H1 (cell line): ENCODE results near the gene ZFP1. TPM values are rescaled to one million over a fixed set of nuclear protein-coding genes. Genes with fewer than 3 reads are reported as not detected.
A peak's percentile ranks its signal among the peaks of the same experiment; 100 is the strongest.

Experiments used
- CTCF ChIA-PET: fragments of 300-600 bp; sonication (Branson Sonifier 250); formaldehyde crosslinking; loops from one replicate; lab custom pipeline; 2021; ENCODE audit not compliant: partially characterized antibody; lab: Charles Lee
- POLR2A ChIA-PET: fragments of 300-600 bp; sonication (Branson Sonifier 250); formaldehyde crosslinking; loops from one replicate; lab custom pipeline; 2021; ENCODE audit warnings: inconsistent platforms; ENCODE audit not compliant: partially characterized antibody; lab: Charles Lee
- DNase-seq, 2 experiments: peaks; one replicate each; pipeline versions ENCODE4 v3.0.0 to v3.0.0-alpha.2; 2010 to 2022; ENCODE audit warnings: low spot score in 2 of 2, low read depth in 1 of 2, mixed read lengths in 1 of 2
- FAIRE-seq: peaks from 2 replicates; lab custom pipeline; 2011; peaks lifted over from hg19 to GRCh38; lab: Jason Lieb, UNC
- H2AFZ ChIP-seq: 2 replicates; pipeline ENCODE4 v1.8.1; 2012; ENCODE audit warnings: low read length, inconsistent platforms
- H2AK5ac ChIP-seq: 2 replicates; pipeline ENCODE4 v1.6.1; 2013; ENCODE audit warnings: low read depth, low read length
- H2BK120ac ChIP-seq: replicated peaks from 2 replicates; pipeline ENCODE3; 2013; ENCODE audit warnings: low read depth, low read length, inconsistent platforms
- H2BK12ac ChIP-seq: 2 replicates; pipeline ENCODE4 v1.6.1; 2013; ENCODE audit warnings: low read depth, low read length
- H2BK15ac ChIP-seq: 2 replicates; pipeline ENCODE4 v1.6.1; 2013; ENCODE audit warnings: low read length
- H2BK20ac ChIP-seq: 2 replicates; pipeline ENCODE4 v1.6.1; 2013; ENCODE audit warnings: low read length
- H2BK5ac ChIP-seq: 2 replicates; pipeline ENCODE4 v1.6.1; 2013; ENCODE audit warnings: low read depth, low read length
- H3K14ac ChIP-seq: 2 replicates; pipeline ENCODE4 v1.6.1; 2013; ENCODE audit warnings: inconsistent platforms; ENCODE audit not compliant: insufficient read length
- H3K18ac ChIP-seq: 2 replicates; pipeline ENCODE4 v1.6.1; 2013; ENCODE audit warnings: low read length; ENCODE audit errors: extremely low read depth
- H3K23ac ChIP-seq: 2 replicates; pipeline ENCODE4 v1.6.1; 2013; ENCODE audit warnings: inconsistent platforms; ENCODE audit not compliant: insufficient read length
- H3K23me2 ChIP-seq: 2 replicates; pipeline ENCODE4 v1.6.1; 2013; ENCODE audit warnings: low read depth, low read length
- H3K27ac ChIP-seq: 2 replicates; pipeline ENCODE4 v1.6.1; 2011; ENCODE audit warnings: low read depth, low read length, inconsistent platforms
- H3K27me3 ChIP-seq, 4 experiments: replicated peaks in 1 of 4; 1 replicate in 1 of 4; 2 replicates in 3 of 4; pipeline versions ENCODE4 v1.6.1 to v1.8.1; 2011 to 2013; ENCODE audit warnings: low read length in 3 of 4, mild to moderate bottlenecking in 3 of 4, inconsistent platforms in 2 of 4, mixed read lengths in 2 of 4, moderate library complexity in 1 of 4; ENCODE audit not compliant: control insufficient read depth in 3 of 4, insufficient read depth in 3 of 4; ENCODE audit errors: extremely low read depth in 1 of 4
- H3K36me3 ChIP-seq, 4 experiments: 2 replicates each; pipeline versions ENCODE4 v1.6.1 to v1.8.1; 2011 to 2013; ENCODE audit warnings: mild to moderate bottlenecking in 4 of 4, low read length in 3 of 4, moderate library complexity in 2 of 4, control low read depth in 1 of 4, inconsistent platforms in 1 of 4; ENCODE audit not compliant: insufficient read depth in 4 of 4, control insufficient read depth in 2 of 4
- H3K4ac ChIP-seq: replicated peaks from 2 replicates; pipeline ENCODE3; 2013; ENCODE audit warnings: low read length, low read depth, mixed read lengths, inconsistent platforms; ENCODE audit not compliant: insufficient read length
- H3K4me1 ChIP-seq, 4 experiments: replicated peaks in 1 of 4; 1 replicate in 1 of 4; 2 replicates in 3 of 4; pipeline versions ENCODE4 v1.6.1 to v1.8.1; 2011 to 2013; ENCODE audit warnings: low read length in 3 of 4, inconsistent platforms in 2 of 4, mixed read lengths in 1 of 4; ENCODE audit not compliant: insufficient read depth in 4 of 4, control insufficient read depth in 3 of 4
- H3K4me2 ChIP-seq, 2 experiments: 2 replicates each; pipeline versions ENCODE4 v1.6.1 to v1.8.1; 2011 to 2013; ENCODE audit warnings: low read depth in 2 of 2, low read length in 2 of 2, control low read depth in 1 of 2, inconsistent platforms in 1 of 2, mild to moderate bottlenecking in 1 of 2; ENCODE audit not compliant: insufficient read depth in 1 of 2
- H3K4me3 ChIP-seq, 4 experiments: fragments of 200-600, 300-600 bp in 1 of 4; sonication (generic), shearing (Covaris generic), sonication (Bioruptor Twin) in 1 of 4; 2 replicates each; pipeline versions ENCODE4 v1.5.1 to v1.8.1; 2011 to 2016; ENCODE audit warnings: low read length in 4 of 4, low read depth in 3 of 4, control low read depth in 2 of 4, inconsistent platforms in 2 of 4, mild to moderate bottlenecking in 2 of 4, mixed read lengths in 1 of 4, moderate library complexity in 1 of 4; ENCODE audit not compliant: insufficient read depth in 2 of 4; ENCODE audit errors: extremely low read depth in 1 of 4
- H3K56ac ChIP-seq: replicated peaks from 2 replicates; pipeline ENCODE3; 2013; ENCODE audit warnings: low read depth, mild to moderate bottlenecking, mixed read lengths, low read length, inconsistent platforms; ENCODE audit not compliant: insufficient read length
- H3K79me1 ChIP-seq: 2 replicates; pipeline ENCODE4 v1.6.1; 2013; ENCODE audit warnings: low read depth, low read length, control low read depth
- H3K79me2 ChIP-seq, 2 experiments: 2 replicates each; pipeline versions ENCODE4 v1.6.1 to v1.8.1; 2012 to 2013; ENCODE audit warnings: low read length in 2 of 2, mild to moderate bottlenecking in 2 of 2, inconsistent platforms in 1 of 2; ENCODE audit not compliant: insufficient read depth in 2 of 2, control insufficient read depth in 1 of 2
- H3K9ac ChIP-seq, 4 experiments: replicated peaks in 1 of 4; 1 replicate in 1 of 4; 2 replicates in 3 of 4; pipeline versions ENCODE4 v1.6.1 to v1.8.1; 2011 to 2013; ENCODE audit warnings: low read depth in 3 of 4, low read length in 3 of 4, control low read depth in 2 of 4, mild to moderate bottlenecking in 2 of 4, moderate library complexity in 2 of 4, inconsistent platforms in 1 of 4; ENCODE audit errors: extremely low read depth in 1 of 4
- H3K9me3 ChIP-seq, 2 experiments: 2 replicates each; pipeline versions ENCODE4 v1.6.1 to v1.8.1; 2012 to 2013; ENCODE audit warnings: mild to moderate bottlenecking in 2 of 2, moderate library complexity in 2 of 2, control low read depth in 1 of 2, inconsistent platforms in 1 of 2, low read depth in 1 of 2, low read length in 1 of 2, mixed read lengths in 1 of 2; ENCODE audit not compliant: insufficient read depth in 2 of 2
- H4K20me1 ChIP-seq, 2 experiments: replicated peaks in 1 of 2; 2 replicates each; pipeline versions ENCODE3 to v1.8.1; 2011 to 2013; ENCODE audit warnings: inconsistent platforms in 2 of 2, low read length in 2 of 2, mild to moderate bottlenecking in 1 of 2; ENCODE audit not compliant: insufficient read depth in 2 of 2, control insufficient read depth in 1 of 2
- H4K5ac ChIP-seq: 2 replicates; pipeline ENCODE4 v1.6.1; 2013; ENCODE audit warnings: low read length, low read depth, mixed read lengths, inconsistent platforms; ENCODE audit not compliant: insufficient read length
- H4K8ac ChIP-seq: 2 replicates; pipeline ENCODE4 v1.8.0; 2013; ENCODE audit warnings: mild to moderate bottlenecking, moderate library complexity, low read length, inconsistent platforms; ENCODE audit not compliant: insufficient read depth; ENCODE audit errors: extremely low read depth
- H4K91ac ChIP-seq: replicated peaks from 2 replicates; pipeline ENCODE3; 2013; ENCODE audit warnings: low read length, mixed read lengths, inconsistent platforms; ENCODE audit not compliant: insufficient read length
- CHD2 ChIP-seq: IDR thresholded peaks from 2 replicates; pipeline ENCODE4 v1.6.1; 2012; ENCODE audit warnings: low read length, improper control_type of control experiment
- POLR2A ChIP-seq, 2 experiments: IDR thresholded peaks; 1 replicate in 1 of 2; 2 replicates in 1 of 2; pipeline ENCODE4 v1.6.1; 2011; ENCODE audit warnings: low read depth in 2 of 2, low read length in 2 of 2, mild to moderate bottlenecking in 2 of 2; ENCODE audit errors: control extremely low read depth in 1 of 2
- RNF2 ChIP-seq: fragments of 200-900, 300-1000 bp; sonication (generic); IDR thresholded peaks from 2 replicates; pipeline ENCODE4 v1.7.1; 2016; ENCODE audit warnings: borderline replicate concordance, low read depth, mild to moderate bottlenecking, antibody characterized with exemption, low read length; ENCODE audit not compliant: poor library complexity, severe bottlenecking; ENCODE audit errors: missing control alignments
- SIN3A ChIP-seq, 2 experiments: IDR thresholded peaks in 1 of 2; conservative IDR thresholded peaks in 1 of 2; 2 replicates each; pipeline ENCODE4 v1.6.1; 2011 to 2012; ENCODE audit warnings: low read length in 2 of 2, improper control_type of control experiment in 1 of 2, low read depth in 1 of 2, mild to moderate bottlenecking in 1 of 2
- SP2 ChIP-seq: IDR thresholded peaks from 2 replicates; pipeline ENCODE4 v1.6.1; 2012; ENCODE audit warnings: mild to moderate bottlenecking, low read length, inconsistent platforms
- WGBS, 2 experiments: shearing (Covaris generic) in 1 of 2; methylation state at CpG; one replicate each; pipeline versions ENCODE4 v1.1.6 to v1.1.7; 2013 to 2015; ENCODE audit warnings: low lambda C conversion rate in 2 of 2, mixed read lengths in 2 of 2, inconsistent platforms in 1 of 2, low coverage in 1 of 2, missing lambda C conversion rate in 1 of 2; ENCODE audit not compliant: insufficient replicate concordance in 2 of 2, insufficient coverage in 1 of 2, insufficient read length in 1 of 2; ENCODE audit errors: extremely low coverage in 1 of 2, missing lambda C conversion rate in 1 of 2; 5-methylcytosine and 5-hydroxymethylcytosine counted together
- polyA plus RNA-seq, 7 experiments: library from polyadenylated mRNA; depleted of rRNA in 3 of 7; stranded (reverse) in 5 of 7; unstranded in 2 of 7; fragments of >200 nt in 5 of 7; fragments of 200-250 nt in 2 of 7; gene quantifications; 1 replicate in 5 of 7; 2 replicates in 1 of 7; 4 replicates in 1 of 7; pipeline versions ENCODE4 v1.2.1 to v1.2.3, GENCODE V29; 2011 to 2013; ENCODE audit warnings: missing spikeins in 2 of 7, mixed read lengths in 2 of 7
- total RNA-seq: library from RNA; stranded (reverse); fragmentation: NEBNext Ultra II Directional; extraction: Animal tissue kit (Norgen Biotek cat#: 25700); gene quantifications from 2 replicates; pipeline ENCODE4 v1.2.1, GENCODE V29; 2021

ZFP1 gene
- total and polyA plus RNA-seq, 2 of the 8 experiments (the other 6 are each of a cell fraction or from before 2014, with no cell fraction given): 4.0 to 11.2 TPM

- H4K20me1 ChIP-seq: peaks cover 2 to 3% of the 10 kb centered on the region in 2 experiments
- H3K23ac ChIP-seq: no peak overlapping the region
- TF ChIP-seq RNF2: no peak
- TF ChIP-seq SIN3A (conservative IDR thresholded peaks at IDR 0.05 in 1 of 2, IDR thresholded peaks at IDR 0.05 in 1 of 2; ENCODE audit: low read depth in 1 of 2, low read length in 2 of 2): no peak
- 0 out of 3 replicates have a peak, but pooled peaks of 1 of the 2 experiments have one; percentile 15 for TF ChIP-seq POLR2A (IDR thresholded peaks at IDR 0.05; ENCODE audit: control extremely low read depth in 1 of 2, low read depth in 2 of 2, low read length in 2 of 2)
- TF ChIP-seq CHD2: no peak
- no peak for TF ChIP-seq SP2
- H3K4me3 ChIP-seq: no peak overlapping the region
- H3K36me3 ChIP-seq: peaks cover 0 to 16% (median 3%) of the 10 kb centered on the region in 4 experiments; a peak in 3 of 8 replicates
- 0 out of 2 replicates have a peak overlapping the region, but pooled peaks have one; percentile 66 for H2BK5ac ChIP-seq
- no peak overlapping the region; the same call in 1 of the 2 replicates for H2BK15ac ChIP-seq
- no peak overlapping the region for H2BK120ac ChIP-seq
- H3K27ac ChIP-seq: no peak overlapping the region
- H2AK5ac ChIP-seq: no peak overlapping the region
- no peak overlapping the region for H4K5ac ChIP-seq
- H3K23me2 ChIP-seq: no peaks in the 10 kb centered on the region
- no peak overlapping the region for H3K4me2 ChIP-seq
- no peaks in the 10 kb centered on the region for H3K9me3 ChIP-seq
- H2AFZ ChIP-seq: no peak overlapping the region
- no peak overlapping the region for H4K91ac ChIP-seq
- H3K79me2 ChIP-seq: no peaks in the 10 kb centered on the region; a peak in 1 of 4 replicates
- no peaks in the 10 kb centered on the region for H3K27me3 ChIP-seq
- no peak overlapping the region for H3K4ac ChIP-seq
- CTCF ChIA-PET: interaction anchor here (0.7 to 16.3 kb wide), 54 partner anchors 8 to 299 kb away, joined by 3 to 171 read pairs (median 5); partner anchors contain the start of genes WDR59 and ZNRF1
- H3K4me1 ChIP-seq: peaks cover 9 to 52% (median 40%) of the 10 kb centered on the region in 4 experiments
- H3K14ac ChIP-seq: no peak overlapping the region
- peak overlapping the region; percentile 48 for H3K18ac ChIP-seq
- peaks cover 3% of the 10 kb centered on the region; the same call in 1 of the 2 replicates for H3K79me1 ChIP-seq
- FAIRE-seq (no peak), DNase-seq (no peak)
- no peak overlapping the region for H3K9ac ChIP-seq
- WGBS, 2 experiments: 73% methylated on average over 7 of the region's 7 CpGs; no CpG with 5 or more reads in 1 of the 2 experiments
- H2BK20ac ChIP-seq: no peak overlapping the region
- POLR2A ChIA-PET: interaction anchor here (0.9 to 6.0 kb wide), 10 partner anchors 9 to 125 kb away, joined by 3 to 62 read pairs (median 5); partner anchors contain the start of gene ZNRF1
- H4K8ac ChIP-seq: no peak overlapping the region
- no peak overlapping the region for H3K56ac ChIP-seq
- H2BK12ac ChIP-seq: 0 out of 2 replicates have a peak overlapping the region, but pooled peaks have one; percentile 27
Measured at GRCh38 chr16:75111514-75111940, 36.8 kb upstream of the ZFP1 start.
